Endodermal cell (in vitro differentiated cells): ENCODE data around the gene TRABD2B. TPM values are rescaled to one million over a fixed set of nuclear protein-coding genes. Genes with fewer than 3 reads are reported as not detected.

Experiments used
- DNase-seq: peaks from one replicate; pipeline ENCODE4 v3.0.0-alpha.2; 2017
- H3K27ac ChIP-seq: 2 replicates; pipeline ENCODE4 v1.5.1; 2013; ENCODE audit warnings: mild to moderate bottlenecking, low read depth, low read length, moderate library complexity
- H3K27me3 ChIP-seq: 2 replicates; pipeline ENCODE4 v1.6.1; 2013; ENCODE audit warnings: mild to moderate bottlenecking, low read length, moderate library complexity; ENCODE audit not compliant: insufficient read depth, control insufficient read depth, poor library complexity, severe bottlenecking
- H3K36me3 ChIP-seq: 2 replicates; pipeline ENCODE4 v1.7.0; 2013; ENCODE audit warnings: mild to moderate bottlenecking, low read length, moderate library complexity; ENCODE audit not compliant: control insufficient read depth, insufficient read depth
- H3K4me1 ChIP-seq: one replicate; pipeline ENCODE4 v1.7.0; 2013; ENCODE audit warnings: low read length; ENCODE audit not compliant: control insufficient read depth, insufficient read depth
- H3K4me3 ChIP-seq: 2 replicates; pipeline ENCODE4 v1.5.1; 2013; ENCODE audit warnings: mild to moderate bottlenecking, low read length, moderate library complexity
- H3K9ac ChIP-seq: 2 replicates; pipeline ENCODE4 v1.6.1; 2013; ENCODE audit warnings: mild to moderate bottlenecking, low read length, moderate library complexity; ENCODE audit not compliant: poor library complexity, severe bottlenecking; ENCODE audit errors: extremely low read depth
- H3K9me3 ChIP-seq: 2 replicates; pipeline ENCODE4 v1.6.1; 2013; ENCODE audit warnings: mild to moderate bottlenecking, low read length, moderate library complexity; ENCODE audit not compliant: control insufficient read depth
- H3K27ac Mint-ChIP-seq: 2 replicates; pipeline ENCODE4 v1.8.0; 2020; ENCODE audit warnings: mixed read lengths
- H3K27me3 Mint-ChIP-seq: 2 replicates; pipeline ENCODE4 v1.8.0; 2021; ENCODE audit warnings: mild to moderate bottlenecking, mixed read lengths; ENCODE audit not compliant: insufficient read depth
- H3K36me3 Mint-ChIP-seq: 2 replicates; pipeline ENCODE4 v1.8.0; 2020; ENCODE audit warnings: low read depth, mixed read lengths
- H3K4me1 Mint-ChIP-seq: 2 replicates; pipeline ENCODE4 v1.8.0; 2020; ENCODE audit warnings: mixed read lengths
- H3K4me3 Mint-ChIP-seq: 2 replicates; pipeline ENCODE4 v1.8.0; 2020; ENCODE audit warnings: mild to moderate bottlenecking, moderate library complexity, mixed read lengths
- H3K9me3 Mint-ChIP-seq: 2 replicates; pipeline ENCODE4 v1.8.0; 2020; ENCODE audit warnings: mild to moderate bottlenecking, mixed read lengths
- CTCF ChIP-seq: fragments of 200-600 bp; sonication (generic); conservative IDR thresholded peaks from 2 replicates; pipeline ENCODE4 v1.5.0; 2021; ENCODE audit warnings: antibody characterized with exemption, mild to moderate bottlenecking
- WGBS, 2 experiments: methylation state at CpG; one replicate each; pipeline versions ENCODE4 v1.1.5 to v1.1.7; 2013; ENCODE audit warnings: missing lambda C conversion rate in 2 of 2, mixed read lengths in 1 of 2; ENCODE audit not compliant: insufficient coverage in 1 of 2, insufficient read length in 1 of 2; 5-methylcytosine and 5-hydroxymethylcytosine counted together
- total RNA-seq, 2 donors: library from RNA; stranded (reverse); fragmentation: NEBNext Ultra II Directional in 1 of 2; extraction: Animal tissue kit (Norgen Biotek cat#: 25700) in 1 of 2; gene quantifications; 2 replicates in 1 of 2; 3 replicates in 1 of 2; pipeline ENCODE4 v1.2.1, GENCODE V29; 2021

The TRABD2B gene
- total RNA-seq, 2 donors from 2014 or later = 24.4 to 28.0 TPM

- Mint-ChIP-seq H3K36me3 (no peaks in the 10 kb centered on the region), H3K9me3 (peaks cover 10% of the 10 kb centered on the region), H3K27ac (no peak overlapping the region), H3K4me1 (no peaks in the 10 kb centered on the region), H3K4me3 (no peak overlapping the region), H3K27me3 (peaks cover 41% of the 10 kb centered on the region)
- no peaks in the 10 kb centered on the region for H3K36me3 ChIP-seq
- no peak overlapping the region for H3K4me3 ChIP-seq
- DNase-seq = peak; percentile 29
- no peak overlapping the region for H3K9ac ChIP-seq
- WGBS, 2 experiments = 79 to 84% methylated on average over 8 of the region's 8 CpGs
- no peaks in the 10 kb centered on the region for H3K9me3 ChIP-seq
- H3K4me1 ChIP-seq = no peaks in the 10 kb centered on the region
- TF ChIP-seq CTCF = no peak
- H3K27me3 ChIP-seq = peaks cover 49% of the 10 kb centered on the region
- H3K27ac ChIP-seq = no peak overlapping the region
Observed at GRCh38 chr1:47745715-47746609, 251.2 kb downstream of the TRABD2B start.

GRCh38 chr1:47742890-47743760, 254.1 kb downstream of the TRABD2B start:
- DNase-seq = no peak
- H3K4me3 Mint-ChIP-seq = no peak overlapping the region
- H3K27ac Mint-ChIP-seq = no peak overlapping the region
- peaks cover 62% of the 10 kb centered on the region for H3K27me3 Mint-ChIP-seq
- no peak for TF ChIP-seq CTCF
- Histone ChIP-seq H3K4me3 (no peak overlapping the region), H3K36me3 (no peaks in the 10 kb centered on the region), H3K27me3 (peaks cover 26% of the 10 kb centered on the region), H3K9me3 (no peaks in the 10 kb centered on the region), H3K4me1 (no peaks in the 10 kb centered on the region), H3K9ac (no peak overlapping the region), H3K27ac (no peak overlapping the region)
- WGBS, 2 experiments = 89 to 100% methylated on average over 2 to 8 of the region's 9 CpGs
- no peaks in the 10 kb centered on the region for H3K4me1 Mint-ChIP-seq
- H3K9me3 Mint-ChIP-seq = peaks cover 14% of the 10 kb centered on the region
- no peaks in the 10 kb centered on the region for H3K36me3 Mint-ChIP-seq

GRCh38 chr1:47738560-47739182, 258.5 kb downstream of the TRABD2B start:
- no peaks in the 10 kb centered on the region for H3K9me3 ChIP-seq
- peak; percentile 92 for DNase-seq
- Mint-ChIP-seq H3K9me3 (peaks cover 14% of the 10 kb centered on the region), H3K36me3 (no peaks in the 10 kb centered on the region), H3K27me3 (peaks cover 62% of the 10 kb centered on the region), H3K27ac (no peak overlapping the region), H3K4me1 (no peaks in the 10 kb centered on the region), H3K4me3 (no peak overlapping the region)
- H3K4me1 ChIP-seq = no peaks in the 10 kb centered on the region
- peaks cover 34% of the 10 kb centered on the region for H3K27me3 ChIP-seq
- TF ChIP-seq CTCF = peak; percentile 90
- 20 to 26% methylated on average over 4 to 6 of the region's 8 CpGs for WGBS, 2 experiments
- no peak overlapping the region for H3K9ac ChIP-seq
- H3K36me3 ChIP-seq = no peaks in the 10 kb centered on the region
- H3K4me3 ChIP-seq = no peak overlapping the region
- H3K27ac ChIP-seq = no peak overlapping the region
